Brain microvascular endothelial cell (primary cell): ENCODE results near the gene WDR75.

Source experiments
- DNase-seq: peaks from one replicate; pipeline ENCODE4 v3.0.0-alpha.2; 2020
- H3K27ac ChIP-seq: fragments of 250-450 bp; sonication (Bioruptor Pico); 2 replicates; pipeline ENCODE4 v1.5.1; 2020; ENCODE audit warnings: mild to moderate bottlenecking, moderate library complexity
- H3K27me3 ChIP-seq: fragments of 250-450 bp; sonication (Bioruptor Pico); replicated peaks from 2 replicates; pipeline ENCODE4 v1.5.1; 2020; ENCODE audit warnings: mild to moderate bottlenecking
- H3K36me3 ChIP-seq: fragments of 250-450 bp; sonication (Bioruptor Pico); replicated peaks from 2 replicates; pipeline ENCODE4 v1.5.1; 2020; ENCODE audit warnings: mild to moderate bottlenecking
- H3K4me3 ChIP-seq: 2 replicates; pipeline ENCODE4 v1.5.1; 2011; ENCODE audit warnings: low read depth, mild to moderate bottlenecking, control low read depth, low read length, moderate library complexity
- in situ Hi-C: cut with HindIII; loops from 2 replicates; pipeline ENCODE4 v1.10.0; 2017; ENCODE audit warnings: low sequenced_read_pairs, low pct_ligation_motif_present
- TF ChIP-seq, protein P1 (sequence below): IDR thresholded peaks from 2 replicates; pipeline ENCODE4 v1.5.1; 2011; ENCODE audit warnings: low read depth, mild to moderate bottlenecking, moderate library complexity, low read length, control low read depth, inconsistent platforms; ENCODE audit errors: missing control alignments

Gene WDR75

GRCh38 chr2:189465478-189465877 lies 24.2 kb downstream of the WDR75 start:
- H3K36me3 ChIP-seq = peaks cover 80% of the 10 kb centered on the region
- no peaks in the 10 kb centered on the region for H3K27me3 ChIP-seq
- TF ChIP-seq, protein P1, sequence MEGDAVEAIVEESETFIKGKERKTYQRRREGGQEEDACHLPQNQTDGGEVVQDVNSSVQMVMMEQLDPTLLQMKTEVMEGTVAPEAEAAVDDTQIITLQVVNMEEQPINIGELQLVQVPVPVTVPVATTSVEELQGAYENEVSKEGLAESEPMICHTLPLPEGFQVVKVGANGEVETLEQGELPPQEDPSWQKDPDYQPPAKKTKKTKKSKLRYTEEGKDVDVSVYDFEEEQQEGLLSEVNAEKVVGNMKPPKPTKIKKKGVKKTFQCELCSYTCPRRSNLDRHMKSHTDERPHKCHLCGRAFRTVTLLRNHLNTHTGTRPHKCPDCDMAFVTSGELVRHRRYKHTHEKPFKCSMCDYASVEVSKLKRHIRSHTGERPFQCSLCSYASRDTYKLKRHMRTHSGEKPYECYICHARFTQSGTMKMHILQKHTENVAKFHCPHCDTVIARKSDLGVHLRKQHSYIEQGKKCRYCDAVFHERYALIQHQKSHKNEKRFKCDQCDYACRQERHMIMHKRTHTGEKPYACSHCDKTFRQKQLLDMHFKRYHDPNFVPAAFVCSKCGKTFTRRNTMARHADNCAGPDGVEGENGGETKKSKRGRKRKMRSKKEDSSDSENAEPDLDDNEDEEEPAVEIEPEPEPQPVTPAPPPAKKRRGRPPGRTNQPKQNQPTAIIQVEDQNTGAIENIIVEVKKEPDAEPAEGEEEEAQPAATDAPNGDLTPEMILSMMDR = no peak
- in situ Hi-C loops = loop anchor here (25.0 kb wide), 1 partner anchor 172 kb away; no protein-coding TSS in a partner anchor
- no peak overlapping the region for H3K4me3 ChIP-seq
- no peak overlapping the region for H3K27ac ChIP-seq
- no peak for DNase-seq

GRCh38 chr2:189466046-189466445 lies 24.8 kb downstream of the WDR75 start:
- Histone ChIP-seq H3K27ac (no peak overlapping the region), H3K4me3 (no peak overlapping the region), H3K36me3 (peaks cover 82% of the 10 kb centered on the region), H3K27me3 (no peaks in the 10 kb centered on the region)
- in situ Hi-C loops = loop anchor here (25.0 kb wide), 1 partner anchor 171 kb away; no protein-coding TSS in a partner anchor
- no peak for DNase-seq
- TF ChIP-seq, protein P1 = no peak

GRCh38 chr2:189466656-189467055 lies 25.4 kb downstream of the WDR75 start:
- DNase-seq = no peak
- Histone ChIP-seq H3K36me3 (peaks cover 86% of the 10 kb centered on the region), H3K4me3 (no peak overlapping the region), H3K27me3 (no peaks in the 10 kb centered on the region), H3K27ac (no peak overlapping the region)
- TF ChIP-seq, protein P1 = peak; percentile 66
- in situ Hi-C loops = loop anchor here (25.0 kb wide), 1 partner anchor 171 kb away; no protein-coding TSS in a partner anchor

DNA sequence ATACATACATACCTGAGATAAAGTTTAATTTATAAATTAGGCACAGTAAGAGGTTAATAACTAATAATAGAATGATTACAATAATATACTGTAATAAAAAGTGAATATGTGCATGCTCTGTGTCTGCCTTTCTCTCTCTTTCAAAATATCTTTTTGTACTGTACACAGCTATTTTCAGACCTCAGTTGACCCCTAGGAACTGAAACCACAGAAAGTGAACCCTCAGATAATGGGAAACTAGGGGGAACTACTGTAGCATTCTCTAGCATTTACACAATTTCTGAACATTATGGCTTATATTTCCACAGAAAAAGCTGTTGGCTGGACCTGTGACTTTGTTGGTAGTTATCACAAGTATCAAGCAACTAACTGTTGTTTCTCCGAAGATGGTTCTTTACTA lies 25.9 kb downstream of the WDR75 start:
- TF ChIP-seq, protein P1 = no peak
- H3K36me3 ChIP-seq = peaks cover 88% of the 10 kb centered on the region
- no peaks in the 10 kb centered on the region for H3K27me3 ChIP-seq
- DNase-seq = no peak
- H3K27ac ChIP-seq = no peak overlapping the region
- H3K4me3 ChIP-seq = no peak overlapping the region
- in situ Hi-C loops = loop anchor here (25.0 kb wide), 1 partner anchor 170 kb away; no protein-coding TSS in a partner anchor

DNA sequence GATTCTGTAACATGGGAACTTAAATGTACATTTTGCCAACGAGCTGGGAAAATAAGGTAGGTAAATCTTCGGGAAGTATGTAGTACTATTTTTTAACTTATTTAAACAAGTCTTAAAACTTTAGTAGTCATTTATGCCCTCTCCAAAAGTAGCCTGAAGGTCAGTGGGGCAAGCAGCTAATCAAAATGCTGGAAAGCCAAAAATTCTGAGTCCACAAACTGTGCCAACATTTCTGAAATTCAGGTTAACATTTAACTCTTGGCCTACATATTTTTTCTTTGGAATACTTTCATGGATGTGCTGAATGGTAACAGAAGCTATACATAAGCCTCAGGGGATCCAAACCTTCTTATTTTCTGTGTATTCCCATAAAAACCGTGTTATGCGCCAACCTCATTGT lies 26.3 kb downstream of the WDR75 start:
- Histone ChIP-seq H3K36me3 (peaks cover 85% of the 10 kb centered on the region), H3K4me3 (no peak overlapping the region), H3K27ac (no peak overlapping the region), H3K27me3 (no peaks in the 10 kb centered on the region)
- in situ Hi-C loops = loop anchor here (25.0 kb wide), 1 partner anchor 170 kb away; no protein-coding TSS in a partner anchor
- TF ChIP-seq, protein P1 = no peak
- no peak for DNase-seq

DNA sequence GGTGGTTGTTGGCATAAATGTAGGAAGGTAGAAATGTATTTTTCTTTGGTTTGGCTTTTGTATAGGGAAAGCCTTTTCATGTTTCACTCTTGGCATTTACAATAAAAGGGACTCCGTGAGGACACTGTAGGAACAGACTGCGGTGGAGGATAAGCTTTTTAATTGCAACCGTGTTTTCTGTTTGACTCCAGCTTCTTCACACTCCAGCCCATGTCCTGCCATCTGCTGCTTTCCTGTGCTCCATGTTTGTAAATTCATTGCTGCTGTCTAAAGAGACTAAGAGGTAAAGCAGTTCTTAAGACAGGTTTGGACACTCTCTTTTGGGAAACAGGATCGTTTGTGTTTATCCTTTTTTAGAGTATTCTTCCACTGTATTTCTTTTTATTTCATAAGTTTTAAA lies 33.3 kb downstream of the WDR75 start:
- Histone ChIP-seq H3K36me3 (peaks cover 45% of the 10 kb centered on the region), H3K27ac (no peak overlapping the region), H3K4me3 (no peak overlapping the region), H3K27me3 (no peaks in the 10 kb centered on the region)
- in situ Hi-C loops = loop anchor here (25.0 kb wide), 1 partner anchor 163 kb away; no protein-coding TSS in a partner anchor
- TF ChIP-seq, protein P1 = no peak
- no peak for DNase-seq
